HepG2 (cell line): ENCODE measurements around the gene ZNF23. TPM values are rescaled to one million over a fixed set of nuclear protein-coding genes. Genes with fewer than 3 reads are reported as not detected.
A peak's percentile ranks its signal among the peaks of the same experiment; 100 is the strongest.

ENCODE experiments used
- ATF7 ChIP-seq, 2 experiments: fragments of 450-650 bp in 1 of 2; sonication (generic) in 1 of 2; formaldehyde crosslinking in 1 of 2; IDR thresholded peaks; 2 replicates each; pipeline versions ENCODE4 v1.4.0 to v1.6.1; 2016 to 2020; ENCODE audit warnings: antibody characterized with exemption in 1 of 2, mild to moderate bottlenecking in 1 of 2, missing genetic modification reagents in 1 of 2
- ISX ChIP-seq: sonication (generic); formaldehyde crosslinking; conservative IDR thresholded peaks from 2 replicates; pipeline ENCODE4 v1.5.0; 2020; ENCODE audit warnings: missing genetic modification reagents
- MIXL1 ChIP-seq: IDR thresholded peaks from 2 replicates; pipeline ENCODE4 v1.6.1; 2016
- SALL1 ChIP-seq: sonication (generic); formaldehyde crosslinking; IDR thresholded peaks from 2 replicates; pipeline ENCODE4 v1.8.0; 2022; ENCODE audit warnings: mild to moderate bottlenecking, missing genetic modification reagents
- SMC3 ChIP-seq: IDR thresholded peaks from 2 replicates; pipeline ENCODE4 v1.6.1; 2011; ENCODE audit warnings: low read length, improper control_type of control experiment
- SMYD3 ChIP-seq: sonication (generic); formaldehyde crosslinking; IDR thresholded peaks from 2 replicates; pipeline ENCODE4 v1.8.1; 2023; ENCODE audit warnings: mild to moderate bottlenecking, missing genetic modification reagents
- SNRNP70 ChIP-seq: fragments of 200-400 bp; formaldehyde crosslinking; IDR thresholded peaks from 2 replicates; pipeline ENCODE4 v1.6.1; 2017; ENCODE audit warnings: mild to moderate bottlenecking, low read depth, low read length, moderate library complexity
- SYNCRIP ChIP-seq: fragments of 200-400 bp; formaldehyde crosslinking; IDR thresholded peaks from 2 replicates; pipeline ENCODE4 v1.6.1; 2018; ENCODE audit warnings: mild to moderate bottlenecking, low read depth, low read length; ENCODE audit not compliant: insufficient read depth
- ZBTB20 ChIP-seq: sonication (generic); formaldehyde crosslinking; IDR thresholded peaks from 2 replicates; pipeline ENCODE4 v1.8.1; 2023; ENCODE audit warnings: missing genetic modification reagents, low read depth, mild to moderate bottlenecking, borderline replicate concordance
- ZBTB38 ChIP-seq: sonication (generic); formaldehyde crosslinking; IDR thresholded peaks from 2 replicates; pipeline ENCODE4 v1.5.1; 2020; ENCODE audit warnings: mild to moderate bottlenecking, missing genetic modification reagents
- ZKSCAN8 ChIP-seq: IDR thresholded peaks from 2 replicates; pipeline ENCODE4 v1.6.1; 2016; ENCODE audit warnings: borderline replicate concordance, missing genetic modification reagents, missing compliant biosample characterization
- ZNF367 ChIP-seq: sonication (generic); formaldehyde crosslinking; IDR thresholded peaks from 2 replicates; pipeline ENCODE4 v1.4.0; 2020; ENCODE audit warnings: missing genetic modification reagents, borderline replicate concordance
- ZNF383 ChIP-seq: sonication (generic); formaldehyde crosslinking; IDR thresholded peaks from 2 replicates; pipeline ENCODE4 v1.4.0; 2020; ENCODE audit warnings: missing genetic modification reagents, mild to moderate bottlenecking, borderline replicate concordance
- ZNF569 ChIP-seq: sonication (generic); formaldehyde crosslinking; IDR thresholded peaks from 2 replicates; pipeline ENCODE4 v1.5.0; 2020; ENCODE audit warnings: mild to moderate bottlenecking, missing genetic modification reagents, moderate library complexity, borderline replicate concordance
- ZNF629 ChIP-seq: sonication (generic); formaldehyde crosslinking; conservative IDR thresholded peaks from 2 replicates; pipeline ENCODE4 v1.5.0; 2020; ENCODE audit warnings: missing genetic modification reagents
- ZNF644 ChIP-seq: IDR thresholded peaks from 2 replicates; pipeline ENCODE4 v1.6.1; 2016; ENCODE audit warnings: low read depth
- polyA plus RNA-seq, 8 experiments: library from polyadenylated mRNA; depleted of rRNA in 3 of 8; stranded (reverse) in 7 of 8; unstranded in 1 of 8; fragments of >200 nt; fragmentation: Illumina TruSeq in 4 of 8; extraction: Trizol in 4 of 8; gene quantifications; 2 replicates each; pipeline versions ENCODE4 v1.2.1 to v1.2.3, GENCODE V29; 2011 to 2016; ENCODE audit warnings: low read depth in 4 of 8, missing spikeins in 1 of 8, mixed read lengths in 1 of 8; ENCODE audit not compliant: insufficient read depth in 1 of 8
- total RNA-seq, 5 experiments: library from RNA; depleted of rRNA; stranded (reverse); fragments of >200 nt; fragmentation: Illumina TruSeq; extraction: Trizol; gene quantifications; 2 replicates each; pipeline ENCODE4 v1.2.3, GENCODE V29; 2016; ENCODE audit warnings: low read depth in 1 of 5
- TF ChIP-seq, protein P1 (sequence below): sonication (generic); formaldehyde crosslinking; IDR thresholded peaks from 2 replicates; pipeline ENCODE4 v1.4.0; 2020; ENCODE audit warnings: missing genetic modification reagents
- TF ChIP-seq, protein P2 (sequence below): sonication (generic); formaldehyde crosslinking; IDR thresholded peaks from 2 replicates; pipeline ENCODE4 v1.5.0; 2020; ENCODE audit warnings: missing genetic modification reagents
- TF ChIP-seq, protein P3 (sequence below): sonication (generic); formaldehyde crosslinking; IDR thresholded peaks from 2 replicates; pipeline ENCODE4 v1.8.0; 2022; ENCODE audit warnings: low read depth, missing genetic modification reagents
- TF ChIP-seq, protein P4 (sequence below): sonication (generic); formaldehyde crosslinking; IDR thresholded peaks from 2 replicates; pipeline ENCODE4 v1.5.1; 2020; ENCODE audit warnings: mild to moderate bottlenecking, missing genetic modification reagents, moderate library complexity

The ZNF23 gene
- total and polyA plus RNA-seq, 2 of the 13 experiments (the other 11 are each of a cell fraction or from before 2014, with no cell fraction given): 8.6 to 12.2 TPM

DNA sequence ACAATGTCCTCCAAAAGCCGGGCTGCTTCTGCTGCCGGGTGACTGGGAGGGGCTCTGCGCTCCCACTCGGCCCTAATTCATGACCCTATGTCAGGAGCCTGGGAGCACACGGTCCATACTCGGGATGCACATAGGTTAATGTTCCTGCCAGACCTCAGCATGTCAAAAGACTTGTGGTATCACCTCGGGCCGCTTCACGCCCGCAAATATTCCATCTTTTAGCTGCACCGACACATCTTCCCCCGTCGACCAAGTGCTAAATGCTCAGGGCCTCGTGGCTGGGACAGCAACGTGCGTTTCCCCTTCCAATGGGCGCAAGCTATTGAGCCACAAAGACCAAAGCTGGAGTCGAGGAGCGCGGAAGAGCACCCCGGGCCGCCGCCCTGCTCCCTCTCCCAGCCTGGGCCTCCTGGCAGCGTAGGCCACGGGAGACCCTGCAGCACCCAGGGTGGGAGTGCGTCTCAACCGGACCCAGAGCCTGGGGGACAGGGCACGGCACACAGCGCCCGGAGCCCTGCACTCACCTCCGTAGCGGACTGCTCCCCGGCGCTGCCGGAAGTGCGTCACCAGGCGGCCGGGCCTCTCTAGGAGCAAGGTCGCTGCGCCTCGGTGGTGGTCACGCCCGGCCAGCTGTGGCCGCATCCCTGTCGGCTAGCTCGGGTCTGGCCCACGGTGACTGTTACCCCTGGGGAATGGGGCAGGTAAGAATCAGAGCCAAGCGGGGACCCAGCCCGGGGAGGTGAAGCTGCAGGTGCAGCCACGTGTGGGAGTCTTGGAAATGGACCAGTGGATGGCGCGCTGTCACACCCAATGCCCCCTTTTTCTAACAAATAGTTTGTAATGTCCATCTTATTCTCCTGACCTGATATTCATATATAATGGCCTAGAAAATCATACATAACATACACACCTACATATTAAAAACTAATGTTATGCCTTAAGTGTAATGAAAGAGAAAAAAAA lies at the start of gene ZNF23 (continued):
- TF ChIP-seq, protein P1, sequence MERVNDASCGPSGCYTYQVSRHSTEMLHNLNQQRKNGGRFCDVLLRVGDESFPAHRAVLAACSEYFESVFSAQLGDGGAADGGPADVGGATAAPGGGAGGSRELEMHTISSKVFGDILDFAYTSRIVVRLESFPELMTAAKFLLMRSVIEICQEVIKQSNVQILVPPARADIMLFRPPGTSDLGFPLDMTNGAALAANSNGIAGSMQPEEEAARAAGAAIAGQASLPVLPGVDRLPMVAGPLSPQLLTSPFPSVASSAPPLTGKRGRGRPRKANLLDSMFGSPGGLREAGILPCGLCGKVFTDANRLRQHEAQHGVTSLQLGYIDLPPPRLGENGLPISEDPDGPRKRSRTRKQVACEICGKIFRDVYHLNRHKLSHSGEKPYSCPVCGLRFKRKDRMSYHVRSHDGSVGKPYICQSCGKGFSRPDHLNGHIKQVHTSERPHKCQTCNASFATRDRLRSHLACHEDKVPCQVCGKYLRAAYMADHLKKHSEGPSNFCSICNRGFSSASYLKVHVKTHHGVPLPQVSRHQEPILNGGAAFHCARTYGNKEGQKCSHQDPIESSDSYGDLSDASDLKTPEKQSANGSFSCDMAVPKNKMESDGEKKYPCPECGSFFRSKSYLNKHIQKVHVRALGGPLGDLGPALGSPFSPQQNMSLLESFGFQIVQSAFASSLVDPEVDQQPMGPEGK (CRISPR knock-in tag): no peak
- TF ChIP-seq ZNF383: no peak
- no peak for TF ChIP-seq SYNCRIP
- TF ChIP-seq SNRNP70: no peak
- peak; percentile 93 for TF ChIP-seq ZBTB38 (CRISPR knock-in tag)
- peak; percentile 93 for TF ChIP-seq SALL1 (CRISPR knock-in tag)
- TF ChIP-seq, protein P2, sequence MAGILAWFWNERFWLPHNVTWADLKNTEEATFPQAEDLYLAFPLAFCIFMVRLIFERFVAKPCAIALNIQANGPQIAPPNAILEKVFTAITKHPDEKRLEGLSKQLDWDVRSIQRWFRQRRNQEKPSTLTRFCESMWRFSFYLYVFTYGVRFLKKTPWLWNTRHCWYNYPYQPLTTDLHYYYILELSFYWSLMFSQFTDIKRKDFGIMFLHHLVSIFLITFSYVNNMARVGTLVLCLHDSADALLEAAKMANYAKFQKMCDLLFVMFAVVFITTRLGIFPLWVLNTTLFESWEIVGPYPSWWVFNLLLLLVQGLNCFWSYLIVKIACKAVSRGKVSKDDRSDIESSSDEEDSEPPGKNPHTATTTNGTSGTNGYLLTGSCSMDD: no peak; the same call in 1 of the 2 replicates
- TF ChIP-seq, protein P3, sequence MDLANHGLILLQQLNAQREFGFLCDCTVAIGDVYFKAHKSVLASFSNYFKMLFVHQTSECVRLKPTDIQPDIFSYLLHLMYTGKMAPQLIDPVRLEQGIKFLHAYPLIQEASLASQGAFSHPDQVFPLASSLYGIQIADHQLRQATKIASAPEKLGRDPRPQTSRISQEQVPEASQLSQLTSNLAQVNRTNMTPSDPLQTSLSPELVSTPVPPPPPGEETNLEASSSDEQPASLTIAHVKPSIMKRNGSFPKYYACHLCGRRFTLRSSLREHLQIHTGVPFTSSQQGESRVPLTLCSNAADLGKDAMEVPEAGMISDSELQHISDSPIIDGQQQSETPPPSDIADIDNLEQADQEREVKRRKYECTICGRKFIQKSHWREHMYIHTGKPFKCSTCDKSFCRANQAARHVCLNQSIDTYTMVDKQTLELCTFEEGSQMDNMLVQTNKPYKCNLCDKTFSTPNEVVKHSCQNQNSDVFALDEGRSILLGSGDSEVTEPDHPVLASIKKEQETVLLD: no peak
- TF ChIP-seq MIXL1 (CRISPR knock-in tag): peak; percentile 86
- 0 out of 2 replicates have a peak, but pooled peaks have one; percentile 23 for TF ChIP-seq ZNF367
- TF ChIP-seq, protein P4, sequence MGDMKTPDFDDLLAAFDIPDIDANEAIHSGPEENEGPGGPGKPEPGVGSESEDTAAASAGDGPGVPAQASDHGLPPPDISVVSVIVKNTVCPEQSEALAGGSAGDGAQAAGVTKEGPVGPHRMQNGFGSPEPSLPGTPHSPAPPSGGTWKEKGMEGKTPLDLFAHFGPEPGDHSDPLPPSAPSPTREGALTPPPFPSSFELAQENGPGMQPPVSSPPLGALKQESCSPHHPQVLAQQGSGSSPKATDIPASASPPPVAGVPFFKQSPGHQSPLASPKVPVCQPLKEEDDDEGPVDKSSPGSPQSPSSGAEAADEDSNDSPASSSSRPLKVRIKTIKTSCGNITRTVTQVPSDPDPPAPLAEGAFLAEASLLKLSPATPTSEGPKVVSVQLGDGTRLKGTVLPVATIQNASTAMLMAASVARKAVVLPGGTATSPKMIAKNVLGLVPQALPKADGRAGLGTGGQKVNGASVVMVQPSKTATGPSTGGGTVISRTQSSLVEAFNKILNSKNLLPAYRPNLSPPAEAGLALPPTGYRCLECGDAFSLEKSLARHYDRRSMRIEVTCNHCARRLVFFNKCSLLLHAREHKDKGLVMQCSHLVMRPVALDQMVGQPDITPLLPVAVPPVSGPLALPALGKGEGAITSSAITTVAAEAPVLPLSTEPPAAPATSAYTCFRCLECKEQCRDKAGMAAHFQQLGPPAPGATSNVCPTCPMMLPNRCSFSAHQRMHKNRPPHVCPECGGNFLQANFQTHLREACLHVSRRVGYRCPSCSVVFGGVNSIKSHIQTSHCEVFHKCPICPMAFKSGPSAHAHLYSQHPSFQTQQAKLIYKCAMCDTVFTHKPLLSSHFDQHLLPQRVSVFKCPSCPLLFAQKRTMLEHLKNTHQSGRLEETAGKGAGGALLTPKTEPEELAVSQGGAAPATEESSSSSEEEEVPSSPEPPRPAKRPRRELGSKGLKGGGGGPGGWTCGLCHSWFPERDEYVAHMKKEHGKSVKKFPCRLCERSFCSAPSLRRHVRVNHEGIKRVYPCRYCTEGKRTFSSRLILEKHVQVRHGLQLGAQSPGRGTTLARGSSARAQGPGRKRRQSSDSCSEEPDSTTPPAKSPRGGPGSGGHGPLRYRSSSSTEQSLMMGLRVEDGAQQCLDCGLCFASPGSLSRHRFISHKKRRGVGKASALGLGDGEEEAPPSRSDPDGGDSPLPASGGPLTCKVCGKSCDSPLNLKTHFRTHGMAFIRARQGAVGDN (CRISPR knock-in tag): peak; percentile 96
- no peak for TF ChIP-seq ATF7 (IDR thresholded peaks at IDR 0.05)
- TF ChIP-seq ATF7 (CRISPR knock-in tag; IDR thresholded peaks at IDR 0.05): peak; percentile 84; the same call in 1 of the 2 replicates
- TF ChIP-seq ZNF644 (CRISPR knock-in tag): peak; percentile 25; the same call in 1 of the 2 replicates
- peak; percentile 56 for TF ChIP-seq ZNF629 (CRISPR knock-in tag)
- no peak for TF ChIP-seq ZNF569
- TF ChIP-seq ZBTB20 (CRISPR knock-in tag): peak; percentile 71
- peak; percentile 62; the same call in 1 of the 2 replicates for TF ChIP-seq ZKSCAN8 (CRISPR knock-in tag)
- TF ChIP-seq ISX (CRISPR knock-in tag): no peak
- TF ChIP-seq SMYD3 (CRISPR knock-in tag): no peak
- no peak for TF ChIP-seq SMC3
